H1 (cell line): ENCODE data around the gene ENTREP1. TPM values are rescaled to one million over a fixed set of nuclear protein-coding genes. Genes with fewer than 3 reads are reported as not detected.

Source experiments
- CTCF ChIA-PET: fragments of 300-600 bp; sonication (Branson Sonifier 250); formaldehyde crosslinking; loops from one replicate; lab custom pipeline; 2021; ENCODE audit not compliant: partially characterized antibody; lab: Charles Lee
- POLR2A ChIA-PET: fragments of 300-600 bp; sonication (Branson Sonifier 250); formaldehyde crosslinking; loops from one replicate; lab custom pipeline; 2021; ENCODE audit warnings: inconsistent platforms; ENCODE audit not compliant: partially characterized antibody; lab: Charles Lee
- DNase-seq, 2 experiments: peaks; one replicate each; pipeline versions ENCODE4 v3.0.0 to v3.0.0-alpha.2; 2010 to 2022; ENCODE audit warnings: low spot score in 2 of 2, low read depth in 1 of 2, mixed read lengths in 1 of 2
- FAIRE-seq: peaks from 2 replicates; lab custom pipeline; 2011; peaks lifted over from hg19 to GRCh38; lab: Jason Lieb, UNC
- H2AFZ ChIP-seq: 2 replicates; pipeline ENCODE4 v1.8.1; 2012; ENCODE audit warnings: low read length, inconsistent platforms
- H2AK5ac ChIP-seq: 2 replicates; pipeline ENCODE4 v1.6.1; 2013; ENCODE audit warnings: low read depth, low read length
- H2BK120ac ChIP-seq: replicated peaks from 2 replicates; pipeline ENCODE3; 2013; ENCODE audit warnings: low read depth, low read length, inconsistent platforms
- H2BK12ac ChIP-seq: 2 replicates; pipeline ENCODE4 v1.6.1; 2013; ENCODE audit warnings: low read depth, low read length
- H2BK15ac ChIP-seq: 2 replicates; pipeline ENCODE4 v1.6.1; 2013; ENCODE audit warnings: low read length
- H2BK20ac ChIP-seq: 2 replicates; pipeline ENCODE4 v1.6.1; 2013; ENCODE audit warnings: low read length
- H2BK5ac ChIP-seq: 2 replicates; pipeline ENCODE4 v1.6.1; 2013; ENCODE audit warnings: low read depth, low read length
- H3K14ac ChIP-seq: 2 replicates; pipeline ENCODE4 v1.6.1; 2013; ENCODE audit warnings: inconsistent platforms; ENCODE audit not compliant: insufficient read length
- H3K18ac ChIP-seq: 2 replicates; pipeline ENCODE4 v1.6.1; 2013; ENCODE audit warnings: low read length; ENCODE audit errors: extremely low read depth
- H3K23ac ChIP-seq: 2 replicates; pipeline ENCODE4 v1.6.1; 2013; ENCODE audit warnings: inconsistent platforms; ENCODE audit not compliant: insufficient read length
- H3K23me2 ChIP-seq: 2 replicates; pipeline ENCODE4 v1.6.1; 2013; ENCODE audit warnings: low read depth, low read length
- H3K27ac ChIP-seq: 2 replicates; pipeline ENCODE4 v1.6.1; 2011; ENCODE audit warnings: low read depth, low read length, inconsistent platforms
- H3K27me3 ChIP-seq, 4 experiments: replicated peaks in 1 of 4; 1 replicate in 1 of 4; 2 replicates in 3 of 4; pipeline versions ENCODE4 v1.6.1 to v1.8.1; 2011 to 2013; ENCODE audit warnings: low read length in 3 of 4, mild to moderate bottlenecking in 3 of 4, inconsistent platforms in 2 of 4, mixed read lengths in 2 of 4, moderate library complexity in 1 of 4; ENCODE audit not compliant: control insufficient read depth in 3 of 4, insufficient read depth in 3 of 4; ENCODE audit errors: extremely low read depth in 1 of 4
- H3K36me3 ChIP-seq, 4 experiments: 2 replicates each; pipeline versions ENCODE4 v1.6.1 to v1.8.1; 2011 to 2013; ENCODE audit warnings: mild to moderate bottlenecking in 4 of 4, low read length in 3 of 4, moderate library complexity in 2 of 4, control low read depth in 1 of 4, inconsistent platforms in 1 of 4; ENCODE audit not compliant: insufficient read depth in 4 of 4, control insufficient read depth in 2 of 4
- H3K4ac ChIP-seq: replicated peaks from 2 replicates; pipeline ENCODE3; 2013; ENCODE audit warnings: low read length, low read depth, mixed read lengths, inconsistent platforms; ENCODE audit not compliant: insufficient read length
- H3K4me1 ChIP-seq, 4 experiments: replicated peaks in 1 of 4; 1 replicate in 1 of 4; 2 replicates in 3 of 4; pipeline versions ENCODE4 v1.6.1 to v1.8.1; 2011 to 2013; ENCODE audit warnings: low read length in 3 of 4, inconsistent platforms in 2 of 4, mixed read lengths in 1 of 4; ENCODE audit not compliant: insufficient read depth in 4 of 4, control insufficient read depth in 3 of 4
- H3K4me2 ChIP-seq, 2 experiments: 2 replicates each; pipeline versions ENCODE4 v1.6.1 to v1.8.1; 2011 to 2013; ENCODE audit warnings: low read depth in 2 of 2, low read length in 2 of 2, control low read depth in 1 of 2, inconsistent platforms in 1 of 2, mild to moderate bottlenecking in 1 of 2; ENCODE audit not compliant: insufficient read depth in 1 of 2
- H3K4me3 ChIP-seq, 4 experiments: fragments of 200-600, 300-600 bp in 1 of 4; sonication (generic), shearing (Covaris generic), sonication (Bioruptor Twin) in 1 of 4; 2 replicates each; pipeline versions ENCODE4 v1.5.1 to v1.8.1; 2011 to 2016; ENCODE audit warnings: low read length in 4 of 4, low read depth in 3 of 4, control low read depth in 2 of 4, inconsistent platforms in 2 of 4, mild to moderate bottlenecking in 2 of 4, mixed read lengths in 1 of 4, moderate library complexity in 1 of 4; ENCODE audit not compliant: insufficient read depth in 2 of 4; ENCODE audit errors: extremely low read depth in 1 of 4
- H3K56ac ChIP-seq: replicated peaks from 2 replicates; pipeline ENCODE3; 2013; ENCODE audit warnings: low read depth, mild to moderate bottlenecking, mixed read lengths, low read length, inconsistent platforms; ENCODE audit not compliant: insufficient read length
- H3K79me1 ChIP-seq: 2 replicates; pipeline ENCODE4 v1.6.1; 2013; ENCODE audit warnings: low read depth, low read length, control low read depth
- H3K79me2 ChIP-seq, 2 experiments: 2 replicates each; pipeline versions ENCODE4 v1.6.1 to v1.8.1; 2012 to 2013; ENCODE audit warnings: low read length in 2 of 2, mild to moderate bottlenecking in 2 of 2, inconsistent platforms in 1 of 2; ENCODE audit not compliant: insufficient read depth in 2 of 2, control insufficient read depth in 1 of 2
- H3K9ac ChIP-seq, 4 experiments: replicated peaks in 1 of 4; 1 replicate in 1 of 4; 2 replicates in 3 of 4; pipeline versions ENCODE4 v1.6.1 to v1.8.1; 2011 to 2013; ENCODE audit warnings: low read depth in 3 of 4, low read length in 3 of 4, control low read depth in 2 of 4, mild to moderate bottlenecking in 2 of 4, moderate library complexity in 2 of 4, inconsistent platforms in 1 of 4; ENCODE audit errors: extremely low read depth in 1 of 4
- H3K9me3 ChIP-seq, 2 experiments: 2 replicates each; pipeline versions ENCODE4 v1.6.1 to v1.8.1; 2012 to 2013; ENCODE audit warnings: mild to moderate bottlenecking in 2 of 2, moderate library complexity in 2 of 2, control low read depth in 1 of 2, inconsistent platforms in 1 of 2, low read depth in 1 of 2, low read length in 1 of 2, mixed read lengths in 1 of 2; ENCODE audit not compliant: insufficient read depth in 2 of 2
- H4K20me1 ChIP-seq, 2 experiments: replicated peaks in 1 of 2; 2 replicates each; pipeline versions ENCODE3 to v1.8.1; 2011 to 2013; ENCODE audit warnings: inconsistent platforms in 2 of 2, low read length in 2 of 2, mild to moderate bottlenecking in 1 of 2; ENCODE audit not compliant: insufficient read depth in 2 of 2, control insufficient read depth in 1 of 2
- H4K5ac ChIP-seq: 2 replicates; pipeline ENCODE4 v1.6.1; 2013; ENCODE audit warnings: low read length, low read depth, mixed read lengths, inconsistent platforms; ENCODE audit not compliant: insufficient read length
- H4K8ac ChIP-seq: 2 replicates; pipeline ENCODE4 v1.8.0; 2013; ENCODE audit warnings: mild to moderate bottlenecking, moderate library complexity, low read length, inconsistent platforms; ENCODE audit not compliant: insufficient read depth; ENCODE audit errors: extremely low read depth
- H4K91ac ChIP-seq: replicated peaks from 2 replicates; pipeline ENCODE3; 2013; ENCODE audit warnings: low read length, mixed read lengths, inconsistent platforms; ENCODE audit not compliant: insufficient read length
- CBX8 ChIP-seq: fragments of 300-800, 300-1000 bp; sonication (generic); IDR thresholded peaks from 2 replicates; pipeline ENCODE4 v1.7.1; 2016; ENCODE audit warnings: low read depth, low read length, borderline replicate concordance
- JUND ChIP-seq: IDR thresholded peaks from 2 replicates; pipeline ENCODE4 v1.6.1; 2011; ENCODE audit warnings: mild to moderate bottlenecking, improper control_type of control experiment, low read length
- MAFK ChIP-seq: IDR thresholded peaks from 2 replicates; pipeline ENCODE4 v1.6.1; 2012; ENCODE audit warnings: low read depth, mild to moderate bottlenecking, improper control_type of control experiment, low read length
- POLR2AphosphoS5 ChIP-seq: IDR thresholded peaks from 2 replicates; pipeline ENCODE4 v1.6.1; 2011; ENCODE audit warnings: low read depth, low read length
- RAD21 ChIP-seq, 2 experiments: IDR thresholded peaks in 1 of 2; conservative IDR thresholded peaks in 1 of 2; 2 replicates each; pipeline ENCODE4 v1.6.1; 2011; ENCODE audit warnings: low read depth in 2 of 2, low read length in 2 of 2, improper control_type of control experiment in 1 of 2, inconsistent platforms in 1 of 2, mild to moderate bottlenecking in 1 of 2, moderate library complexity in 1 of 2
- RBBP5 ChIP-seq: IDR thresholded peaks from 2 replicates; pipeline ENCODE4 v1.7.1; 2012; ENCODE audit warnings: low read depth, mild to moderate bottlenecking, inconsistent platforms, low read length, moderate library complexity, borderline replicate concordance
- RFX5 ChIP-seq: IDR thresholded peaks from 2 replicates; pipeline ENCODE4 v1.6.1; 2011; ENCODE audit warnings: low read depth, low read length, improper control_type of control experiment, borderline replicate concordance
- RNF2 ChIP-seq: fragments of 200-900, 300-1000 bp; sonication (generic); IDR thresholded peaks from 2 replicates; pipeline ENCODE4 v1.7.1; 2016; ENCODE audit warnings: borderline replicate concordance, low read depth, mild to moderate bottlenecking, antibody characterized with exemption, low read length; ENCODE audit not compliant: poor library complexity, severe bottlenecking; ENCODE audit errors: missing control alignments
- SIRT6 ChIP-seq: IDR thresholded peaks from one replicate; pipeline ENCODE4 v1.7.1; 2012; ENCODE audit warnings: low read length, inconsistent platforms
- SRF ChIP-seq: IDR thresholded peaks from 2 replicates; pipeline ENCODE4 v1.6.1; 2011; ENCODE audit warnings: mild to moderate bottlenecking, low read depth, low read length, moderate library complexity
- TAF1 ChIP-seq: IDR thresholded peaks from 2 replicates; pipeline ENCODE4 v1.6.1; 2011; ENCODE audit warnings: mild to moderate bottlenecking, low read depth, low read length
- whole genome bisulfite sequencing, 2 experiments: shearing (Covaris generic) in 1 of 2; methylation state at CpG; one replicate each; pipeline versions ENCODE4 v1.1.6 to v1.1.7; 2013 to 2015; ENCODE audit warnings: low lambda C conversion rate in 2 of 2, mixed read lengths in 2 of 2, inconsistent platforms in 1 of 2, low coverage in 1 of 2, missing lambda C conversion rate in 1 of 2; ENCODE audit not compliant: insufficient replicate concordance in 2 of 2, insufficient coverage in 1 of 2, insufficient read length in 1 of 2; ENCODE audit errors: extremely low coverage in 1 of 2, missing lambda C conversion rate in 1 of 2; 5-methylcytosine and 5-hydroxymethylcytosine counted together
- polyA plus RNA-seq, 7 experiments: library from polyadenylated mRNA; depleted of rRNA in 3 of 7; stranded (reverse) in 5 of 7; unstranded in 2 of 7; fragments of >200 nt in 5 of 7; fragments of 200-250 nt in 2 of 7; gene quantifications; 1 replicate in 5 of 7; 2 replicates in 1 of 7; 4 replicates in 1 of 7; pipeline versions ENCODE4 v1.2.1 to v1.2.3, GENCODE V29; 2011 to 2013; ENCODE audit warnings: missing spikeins in 2 of 7, mixed read lengths in 2 of 7
- total RNA-seq: library from RNA; stranded (reverse); fragmentation: NEBNext Ultra II Directional; extraction: Animal tissue kit (Norgen Biotek cat#: 25700); gene quantifications from 2 replicates; pipeline ENCODE4 v1.2.1, GENCODE V29; 2021
- TF ChIP-seq, protein P1 (sequence below): IDR thresholded peaks from 2 replicates; pipeline ENCODE4 v1.6.1; 2011; ENCODE audit warnings: low read length, improper control_type of control experiment

Gene ENTREP1
- total and polyA plus RNA-seq, 2 of the 8 experiments (the other 6 are each of a cell fraction or from before 2014, with no cell fraction given) = 15.3 to 25.0 TPM

DNA sequence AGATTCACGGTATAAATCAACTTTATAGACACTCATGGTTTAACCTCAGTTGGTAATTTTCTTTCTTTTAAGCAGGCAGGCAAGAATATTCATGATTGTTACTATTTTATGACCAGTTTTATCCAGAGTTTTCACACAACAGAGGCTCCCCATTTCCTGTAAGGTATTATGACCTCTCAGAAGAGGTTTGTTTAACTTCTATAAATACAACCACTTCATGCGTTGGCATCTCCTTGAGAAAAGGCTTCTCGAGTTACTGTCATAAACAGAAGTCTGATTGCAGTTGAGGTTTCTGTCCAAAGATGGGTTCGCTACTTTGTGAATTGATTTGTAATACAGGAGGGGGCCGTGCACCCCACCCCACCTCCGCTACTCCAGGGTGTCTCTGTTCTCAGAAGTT lies 55.3 kb downstream of the ENTREP1 start:
- ChIA-PET POLR2A (no interaction called here), CTCF (no interaction called here)
- H4K20me1 ChIP-seq = no peaks in the 10 kb centered on the region
- WGBS, 2 experiments = 92% methylated on average over 6 of the region's 6 CpGs; no CpG with 5 or more reads in 1 of the 2 experiments
- H3K27ac ChIP-seq = no peak overlapping the region
- H3K14ac ChIP-seq = no peak overlapping the region
- H4K8ac ChIP-seq = no peak overlapping the region
- no peak overlapping the region for H3K4ac ChIP-seq
- H3K9me3 ChIP-seq = no peaks in the 10 kb centered on the region
- no peak for DNase-seq
- H3K27me3 ChIP-seq = no peaks in the 10 kb centered on the region
- H2AK5ac ChIP-seq = no peak overlapping the region
- H3K56ac ChIP-seq = no peak overlapping the region
- H2BK12ac ChIP-seq = no peak overlapping the region
- H2BK120ac ChIP-seq = no peak overlapping the region
- peaks cover 0 to 3% (median 0%) of the 10 kb centered on the region in 4 experiments; a peak in 1 of 8 replicates for H3K36me3 ChIP-seq
- H3K79me1 ChIP-seq = no peaks in the 10 kb centered on the region
- H3K79me2 ChIP-seq = no peaks in the 10 kb centered on the region
- TF ChIP-seq RFX5 = no peak
- TF ChIP-seq RBBP5 = no peak
- no peak for TF ChIP-seq JUND
- TF ChIP-seq POLR2AphosphoS5 = no peak
- no peak for TF ChIP-seq SIRT6
- no peak for TF ChIP-seq RAD21 (IDR thresholded peaks at IDR 0.05 in 1 of 2, conservative IDR thresholded peaks at IDR 0.05 in 1 of 2; ENCODE audit: low read depth in 2 of 2, low read length in 2 of 2)
- no peak for TF ChIP-seq TAF1
- no peak for TF ChIP-seq RNF2
- TF ChIP-seq, protein P1, sequence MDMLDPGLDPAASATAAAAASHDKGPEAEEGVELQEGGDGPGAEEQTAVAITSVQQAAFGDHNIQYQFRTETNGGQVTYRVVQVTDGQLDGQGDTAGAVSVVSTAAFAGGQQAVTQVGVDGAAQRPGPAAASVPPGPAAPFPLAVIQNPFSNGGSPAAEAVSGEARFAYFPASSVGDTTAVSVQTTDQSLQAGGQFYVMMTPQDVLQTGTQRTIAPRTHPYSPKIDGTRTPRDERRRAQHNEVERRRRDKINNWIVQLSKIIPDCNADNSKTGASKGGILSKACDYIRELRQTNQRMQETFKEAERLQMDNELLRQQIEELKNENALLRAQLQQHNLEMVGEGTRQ = no peak
- no peak for TF ChIP-seq MAFK
- TF ChIP-seq SRF = no peak
- TF ChIP-seq CBX8 = no peak
- TF ChIP-seq, all 59 proteins: peak for 0
- Histone ChIP-seq H2BK15ac (no peak overlapping the region), H2BK5ac (no peak overlapping the region), H3K18ac (no peak overlapping the region), H3K9ac (no peak overlapping the region), H2BK20ac (no peak overlapping the region), H4K5ac (no peak overlapping the region), H3K4me2 (no peak overlapping the region), H2AFZ (no peak overlapping the region), H3K23me2 (no peaks in the 10 kb centered on the region), H3K23ac (no peak overlapping the region), H3K4me1 (peaks cover 0 to 2% (median 2%) of the 10 kb centered on the region in 4 experiments; a peak in 2 of 7 replicates), H3K4me3 (no peak overlapping the region), H4K91ac (no peak overlapping the region)
- FAIRE-seq = no peak
